Esophagus muscularis mucosa (tissue), 3 donors: ENCODE data around the gene ITPRIP.

ENCODE experiments used
- POLR2A ChIP-seq: fragments of 450-650 bp; IDR thresholded peaks from one replicate; pipeline ENCODE4 v1.6.1; 2017; ENCODE audit warnings: antibody characterized with exemption, moderate library complexity, mild to moderate bottlenecking, low read depth
- POLR2AphosphoS5 ChIP-seq, 2 donors: sonication (generic); formaldehyde crosslinking; IDR thresholded peaks; one replicate each; pipeline ENCODE4 v1.6.1; 2017; ENCODE audit warnings: antibody characterized with exemption in 2 of 2
- TF ChIP-seq, protein P1 (sequence below), 3 experiments: fragments of 200-600 bp in 2 of 3; fragments of 450-650 bp in 1 of 3; sonication (generic) in 2 of 3; IDR thresholded peaks; one replicate each; pipeline ENCODE4 v1.5.1; 2017 to 2019; ENCODE audit warnings: antibody characterized with exemption in 3 of 3, mild to moderate bottlenecking in 2 of 3, moderate library complexity in 1 of 3

DNA sequence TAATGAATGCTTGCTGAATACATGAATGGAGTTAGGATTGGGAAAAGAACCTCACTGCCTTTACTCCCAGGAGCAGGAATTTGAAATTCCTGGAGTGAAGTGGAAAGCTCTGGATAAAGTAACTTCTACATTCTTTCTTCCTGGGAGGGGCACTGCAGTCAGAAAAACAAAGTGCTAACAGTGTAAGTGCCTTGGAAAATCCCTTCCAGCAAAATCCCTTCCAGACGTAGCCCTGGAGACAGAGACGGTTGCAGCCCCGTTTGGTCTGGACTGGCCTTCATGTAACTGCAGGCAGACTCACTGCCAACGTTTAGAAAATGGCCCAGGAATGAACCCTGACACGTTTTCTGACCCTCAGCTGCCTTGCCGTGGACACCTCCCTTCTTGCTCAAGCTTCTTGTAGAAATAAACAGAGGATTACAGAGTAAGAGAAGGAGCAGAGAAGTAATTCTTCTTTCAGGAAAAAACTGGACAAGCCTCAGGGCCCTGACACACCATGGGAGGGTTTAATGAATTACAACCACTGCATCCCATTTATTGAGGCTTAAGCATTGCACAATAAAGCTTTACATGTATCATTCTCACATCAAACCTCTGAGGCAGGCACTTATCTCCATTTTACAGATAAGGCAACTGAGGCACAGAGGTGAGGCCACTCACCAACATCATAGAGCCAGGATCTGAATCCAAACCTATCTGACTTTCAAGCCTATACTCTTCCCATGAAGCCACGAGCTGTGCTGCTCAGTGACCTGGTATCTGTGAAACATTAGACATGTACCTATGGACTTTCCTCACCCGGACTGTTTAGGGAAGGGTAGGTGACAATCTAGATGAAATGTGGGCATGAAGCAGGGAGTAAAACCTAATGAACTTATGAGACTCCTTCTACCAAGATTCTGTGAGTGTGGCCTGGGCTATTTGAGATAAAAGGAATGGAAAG lies 7.8 kb downstream of the ITPRIP start:
- TF ChIP-seq, protein P1, sequence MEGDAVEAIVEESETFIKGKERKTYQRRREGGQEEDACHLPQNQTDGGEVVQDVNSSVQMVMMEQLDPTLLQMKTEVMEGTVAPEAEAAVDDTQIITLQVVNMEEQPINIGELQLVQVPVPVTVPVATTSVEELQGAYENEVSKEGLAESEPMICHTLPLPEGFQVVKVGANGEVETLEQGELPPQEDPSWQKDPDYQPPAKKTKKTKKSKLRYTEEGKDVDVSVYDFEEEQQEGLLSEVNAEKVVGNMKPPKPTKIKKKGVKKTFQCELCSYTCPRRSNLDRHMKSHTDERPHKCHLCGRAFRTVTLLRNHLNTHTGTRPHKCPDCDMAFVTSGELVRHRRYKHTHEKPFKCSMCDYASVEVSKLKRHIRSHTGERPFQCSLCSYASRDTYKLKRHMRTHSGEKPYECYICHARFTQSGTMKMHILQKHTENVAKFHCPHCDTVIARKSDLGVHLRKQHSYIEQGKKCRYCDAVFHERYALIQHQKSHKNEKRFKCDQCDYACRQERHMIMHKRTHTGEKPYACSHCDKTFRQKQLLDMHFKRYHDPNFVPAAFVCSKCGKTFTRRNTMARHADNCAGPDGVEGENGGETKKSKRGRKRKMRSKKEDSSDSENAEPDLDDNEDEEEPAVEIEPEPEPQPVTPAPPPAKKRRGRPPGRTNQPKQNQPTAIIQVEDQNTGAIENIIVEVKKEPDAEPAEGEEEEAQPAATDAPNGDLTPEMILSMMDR (IDR thresholded peaks at IDR 0.05) = no peak
- TF ChIP-seq POLR2A (no peak), POLR2AphosphoS5 (IDR thresholded peaks at IDR 0.05) (peak; percentile 88 to 92)
